Heart right ventricle (tissue), 16 donors: ENCODE results near the gene BCCIP. TPM values are rescaled to one million over a fixed set of nuclear protein-coding genes. Genes with fewer than 3 reads are reported as not detected.

ENCODE experiments used
- ATAC-seq, 8 donors: fragments of 200-7000 bp; cut with Tn5 transposase; one replicate each; pipeline ENCODE4 v1.9.1; 2020; ENCODE audit warnings: mild to moderate bottlenecking in 8 of 8, moderate library complexity in 8 of 8, moderate number of reproducible peaks in 1 of 8
- DNase-seq, 2 donors: peaks; one replicate each; pipeline ENCODE4 v3.0.0-alpha.2; 2020
- H3K27ac ChIP-seq, 10 donors: fragments of 200-600 bp; sonication (generic) in 2 of 10; one replicate each; pipeline versions ENCODE4 v1.5.0 to v1.8.0; 2020 to 2022; ENCODE audit warnings: mild to moderate bottlenecking in 3 of 10
- H3K27me3 ChIP-seq, 7 donors: fragments of 200-600 bp; one replicate each; pipeline ENCODE4 v1.8.0; 2021 to 2022; ENCODE audit warnings: mild to moderate bottlenecking in 2 of 7
- H3K36me3 ChIP-seq, 9 donors: fragments of 200-600 bp; sonication (generic) in 1 of 9; one replicate each; pipeline versions ENCODE4 v1.5.0 to v1.8.0; 2020 to 2022; ENCODE audit warnings: mild to moderate bottlenecking in 2 of 9
- H3K4me1 ChIP-seq, 9 donors: fragments of 200-600 bp; sonication (generic) in 1 of 9; one replicate each; pipeline versions ENCODE4 v1.5.0 to v1.8.0; 2020 to 2022; ENCODE audit warnings: mild to moderate bottlenecking in 4 of 9
- H3K4me3 ChIP-seq, 10 donors: fragments of 200-600 bp; sonication (generic) in 2 of 10; one replicate each; pipeline versions ENCODE4 v1.5.0 to v1.8.0; 2020 to 2022; ENCODE audit warnings: mild to moderate bottlenecking in 7 of 10, moderate library complexity in 2 of 10
- H3K9me3 ChIP-seq, 11 donors: fragments of 200-600 bp in 10 of 11; sonication (generic) in 2 of 11; one replicate each; pipeline versions ENCODE4 v1.5.0 to v1.8.0; 2013 to 2022; ENCODE audit warnings: mild to moderate bottlenecking in 2 of 11, control low read depth in 1 of 11, moderate library complexity in 1 of 11
- CTCF ChIP-seq, 9 donors: fragments of 200-600 bp; sonication (generic) in 2 of 9; IDR thresholded peaks; one replicate each; pipeline versions ENCODE4 v1.5.0 to v1.8.0; 2021 to 2022; ENCODE audit warnings: antibody characterized with exemption in 9 of 9, mild to moderate bottlenecking in 5 of 9, moderate library complexity in 1 of 9
- WGBS, 2 donors: extraction: QIAGEN DNeasy Blood & Tissue Kit; methylation state at CpG; one replicate each; pipeline ENCODE4 v1.1.7; 2013; ENCODE audit warnings: inconsistent platforms in 1 of 2; 5-methylcytosine and 5-hydroxymethylcytosine counted together
- intact Hi-C, 10 donors: fragments of 100-400 bp; cut with DNase I; formaldehyde crosslinking; loops; one replicate each; pipeline versions ENCODE4 v1.11.1 to v1.14.2; 2022
- polyA plus RNA-seq, 2 donors: library from polyadenylated mRNA; stranded (reverse); fragments of 200-250 nt; gene quantifications; one replicate each; pipeline ENCODE4 v1.2.3, GENCODE V29; 2013
- total RNA-seq, 10 donors: library from RNA; stranded (reverse); fragmentation: NEBNext Ultra II Directional in 3 of 10; extraction: Animal tissue kit (Norgen Biotek cat#: 25700) in 3 of 10; gene quantifications; one replicate each; pipeline versions ENCODE4 v1.2.1 to v1.2.4, GENCODE V29; 2021 to 2023
- donor health status: Arrhythmogenic right ventricular cardiomyopathy.
- donor health status: ischemic (EF 13 %, LVEDD 7.1; RV severe dilation, severe dysfunction).
- donor health status: healthy with polysubstance abuse.
- donor health status: DM: no; HTN: yes; CAD: no.
- donor health status: DM: no; HTN: no; CAD: no.
- donor health status: ischemic (EF 25% LVEDD 6.9; RV normal size, moderate dysfunction).
- donor health status: ischemic (EF 25% LVEDD 5.7; RV mildly dilated, moderate dysfunction).
- donor health status: healthy.
- donor health status: DM: yes; HTN: yes; CAD: no.
- donor health status: Ischemic cardiomyopathy.
- donor health status: ischemic (EF 35%, LVEDD 5.7; RV mildly dilated, moderate dysfunction).
- donor health status: nonischemic (EF 11% LVEDD 7.7; RV severe dilation, severe dysfunction).
- donor health status: DM: yes; HTN: yes; CAD: no.
- donor health status: PGD.
- donor health status: ischemic (EF 29% LVEDD 5.4; RV normal size, mild dysfunction).
- donor health status: nonischemic (EF 23%, LVEDD 6.1; RV moderate dilation, normal function).

The BCCIP gene
- total and polyA plus RNA-seq, 12 donors: 35.6 to 67.0 (median 45.6) TPM

- 65 to 71% methylated on average over 7 of the region's 7 CpGs for WGBS, 2 donors
- Histone ChIP-seq H3K4me3 (no peak overlapping the region), H3K4me1 (peaks cover 0 to 34% (median 19%) of the 10 kb centered on the region in 9 donors), H3K36me3 (peaks cover 0 to 95% (median 28%) of the 10 kb centered on the region in 9 donors), H3K27me3 (no peaks in the 10 kb centered on the region), H3K9me3 (no peaks in the 10 kb centered on the region), H3K27ac (peak overlapping the region in 2 of 10 donors; percentile 13 to 20)
- intact Hi-C loops: loop anchor here in 1 of 10 donors (10.0 kb wide), 1 partner anchor 100 kb away; no protein-coding TSS in a partner anchor
- DNase-seq (no peak), ATAC-seq (peak in 7 of 8 donors; percentile 30 to 61 (median 45))
- no peak for TF ChIP-seq CTCF (IDR thresholded peaks at IDR 0.05)
Measured at GRCh38 chr10:125844751-125845221, 21.4 kb downstream of the BCCIP start.

GRCh38 chr10:125845617-125846016, 22.3 kb downstream of the BCCIP start:
- peaks cover 0 to 95% (median 20%) of the 10 kb centered on the region in 9 donors for H3K36me3 ChIP-seq
- H3K27ac ChIP-seq: no peak overlapping the region
- peak in 2 of 8 donors; percentile 21 to 26 for ATAC-seq
- DNase-seq: no peak
- H3K9me3 ChIP-seq: no peaks in the 10 kb centered on the region
- WGBS, 2 donors: 92 to 95% methylated on average over 11 of the region's 11 CpGs
- no peak overlapping the region for H3K4me3 ChIP-seq
- H3K27me3 ChIP-seq: no peaks in the 10 kb centered on the region
- intact Hi-C loops: loop anchor here in 1 of 10 donors (10.0 kb wide), 1 partner anchor 101 kb away; no protein-coding TSS in a partner anchor
- TF ChIP-seq CTCF (IDR thresholded peaks at IDR 0.05): no peak
- peaks cover 0 to 40% (median 19%) of the 10 kb centered on the region in 9 donors for H3K4me1 ChIP-seq

- ATAC-seq: no peak
- no peak for TF ChIP-seq CTCF (IDR thresholded peaks at IDR 0.05)
- no peaks in the 10 kb centered on the region for H3K9me3 ChIP-seq
- no peak overlapping the region for H3K4me3 ChIP-seq
- H3K4me1 ChIP-seq: peaks cover 0 to 45% (median 19%) of the 10 kb centered on the region in 9 donors
- no peak for DNase-seq
- peaks cover 0 to 94% (median 16%) of the 10 kb centered on the region in 9 donors for H3K36me3 ChIP-seq
- WGBS, 2 donors: 97 to 99% methylated on average over 3 of the region's 3 CpGs
- H3K27ac ChIP-seq: no peak overlapping the region
- intact Hi-C loops: loop anchor here in 1 of 10 donors (10.0 kb wide), 1 partner anchor 102 kb away; no protein-coding TSS in a partner anchor
- H3K27me3 ChIP-seq: no peaks in the 10 kb centered on the region
Measured at GRCh38 chr10:125846894-125847293, 23.5 kb downstream of the BCCIP start.

GRCh38 chr10:125848371-125848770, 25.0 kb downstream of the BCCIP start:
- DNase-seq: no peak
- intact Hi-C loops: loop anchor here in 1 of 10 donors (10.0 kb wide), 1 partner anchor 104 kb away; no protein-coding TSS in a partner anchor
- peak overlapping the region in 1 of 10 donors; percentile 56 for H3K27ac ChIP-seq
- H3K4me3 ChIP-seq: no peak overlapping the region
- no peak for TF ChIP-seq CTCF (IDR thresholded peaks at IDR 0.05)
- H3K9me3 ChIP-seq: no peaks in the 10 kb centered on the region
- ATAC-seq: no peak
- WGBS, 2 donors: 89 to 95% methylated on average over 2 of the region's 2 CpGs
- H3K4me1 ChIP-seq: peaks cover 0 to 51% (median 19%) of the 10 kb centered on the region in 9 donors
- H3K27me3 ChIP-seq: no peaks in the 10 kb centered on the region
- peaks cover 0 to 94% (median 30%) of the 10 kb centered on the region in 9 donors for H3K36me3 ChIP-seq
